GM12878 (cell line): Measurements from ENCODE around the gene GRIK3. TPM values are rescaled to one million over a fixed set of nuclear protein-coding genes. Genes with fewer than 3 reads are reported as not detected.

Experiments
- E4F1 ChIP-seq: fragments of 450-650 bp; IDR thresholded peaks from 2 replicates; pipeline ENCODE4 v1.6.1; 2018; ENCODE audit warnings: borderline replicate concordance, mild to moderate bottlenecking; ENCODE audit not compliant: partially characterized antibody
- ESRRA ChIP-seq: IDR thresholded peaks from 2 replicates; pipeline ENCODE4 v1.6.1; 2012; ENCODE audit warnings: mild to moderate bottlenecking, low read length, improper control_type of control experiment
- FOS ChIP-seq: IDR thresholded peaks from 3 replicates; pipeline ENCODE4 v1.6.1; 2011; ENCODE audit warnings: borderline replicate concordance; ENCODE audit not compliant: insufficient read length; ENCODE audit errors: extremely low read depth
- FOXM1 ChIP-seq: IDR thresholded peaks from 2 replicates; pipeline ENCODE4 v1.6.1; 2012; ENCODE audit warnings: low read depth, mild to moderate bottlenecking, inconsistent platforms, low read length, moderate library complexity
- IRF4 ChIP-seq: IDR thresholded peaks from 2 replicates; pipeline ENCODE4 v1.6.1; 2011; ENCODE audit warnings: low read depth, low read length
- RAD51 ChIP-seq: fragments of 450-650 bp; IDR thresholded peaks from 2 replicates; pipeline ENCODE4 v1.6.1; 2016; ENCODE audit warnings: moderate library complexity, mild to moderate bottlenecking, inconsistent platforms
- SIN3A ChIP-seq: IDR thresholded peaks from 2 replicates; pipeline ENCODE4 v1.6.1; 2012; ENCODE audit warnings: low read depth, low read length, improper control_type of control experiment
- SPI1 ChIP-seq: IDR thresholded peaks from 2 replicates; pipeline ENCODE4 v1.6.1; 2011; ENCODE audit warnings: low read depth, mild to moderate bottlenecking, low read length, moderate library complexity, borderline replicate concordance; ENCODE audit not compliant: insufficient read depth
- SREBF1 ChIP-seq: IDR thresholded peaks from 2 replicates; pipeline ENCODE4 v1.6.1; 2012; ENCODE audit warnings: mild to moderate bottlenecking, low read length
- ZBED1 ChIP-seq: IDR thresholded peaks from 2 replicates; pipeline ENCODE4 v1.6.1; 2016; ENCODE audit warnings: borderline replicate concordance
- ZZZ3 ChIP-seq: IDR thresholded peaks from 2 replicates; pipeline ENCODE4 v1.6.1; 2011; ENCODE audit warnings: low read depth; ENCODE audit not compliant: control insufficient read depth, insufficient read length
- polyA plus RNA-seq, 11 experiments: library from polyadenylated mRNA; depleted of rRNA in 4 of 11; unstranded in 6 of 11; stranded (reverse) in 5 of 11; fragments of >200 nt; fragmentation: Nextera tagmentation in 4 of 11; fragmentation: Illumina TruSeq in 1 of 11; extraction: Ambion mirVana in 4 of 11; extraction: Trizol in 1 of 11; gene quantifications; 1 replicate in 1 of 11; 2 replicates in 10 of 11; pipeline versions ENCODE4 v1.2.1 to v1.2.3, GENCODE V29; 2011 to 2016; ENCODE audit warnings: inconsistent platforms in 2 of 11, missing spikeins in 2 of 11, low read depth in 1 of 11
- total RNA-seq, 4 experiments: library from RNA; depleted of rRNA in 3 of 4; stranded (reverse); fragments of >200 nt in 3 of 4; fragmentation: Illumina TruSeq in 1 of 4; extraction: Trizol in 1 of 4; gene quantifications; 2 replicates each; pipeline versions ENCODE4 v1.2.1 to v1.2.3, GENCODE V29; 2013 to 2021
- TF ChIP-seq, protein P1 (sequence below): fragments of 450-650 bp; IDR thresholded peaks from 2 replicates; pipeline ENCODE4 v1.6.1; 2018; ENCODE audit warnings: mild to moderate bottlenecking, low read depth, moderate library complexity; ENCODE audit not compliant: partially characterized antibody
- TF ChIP-seq, protein P2 (sequence below): fragments of 450-650 bp; IDR thresholded peaks from 2 replicates; pipeline ENCODE4 v1.6.1; 2014; ENCODE audit warnings: mild to moderate bottlenecking

Gene GRIK3
- total and polyA plus RNA-seq, 10 of the 15 experiments (the other 5 are each of a cell fraction or from before 2014, with no cell fraction given), result not detected

GRCh38 chr1:36786425-36786824, 247.9 kb downstream of the GRIK3 start (continued):
- TF ChIP-seq, protein P1, sequence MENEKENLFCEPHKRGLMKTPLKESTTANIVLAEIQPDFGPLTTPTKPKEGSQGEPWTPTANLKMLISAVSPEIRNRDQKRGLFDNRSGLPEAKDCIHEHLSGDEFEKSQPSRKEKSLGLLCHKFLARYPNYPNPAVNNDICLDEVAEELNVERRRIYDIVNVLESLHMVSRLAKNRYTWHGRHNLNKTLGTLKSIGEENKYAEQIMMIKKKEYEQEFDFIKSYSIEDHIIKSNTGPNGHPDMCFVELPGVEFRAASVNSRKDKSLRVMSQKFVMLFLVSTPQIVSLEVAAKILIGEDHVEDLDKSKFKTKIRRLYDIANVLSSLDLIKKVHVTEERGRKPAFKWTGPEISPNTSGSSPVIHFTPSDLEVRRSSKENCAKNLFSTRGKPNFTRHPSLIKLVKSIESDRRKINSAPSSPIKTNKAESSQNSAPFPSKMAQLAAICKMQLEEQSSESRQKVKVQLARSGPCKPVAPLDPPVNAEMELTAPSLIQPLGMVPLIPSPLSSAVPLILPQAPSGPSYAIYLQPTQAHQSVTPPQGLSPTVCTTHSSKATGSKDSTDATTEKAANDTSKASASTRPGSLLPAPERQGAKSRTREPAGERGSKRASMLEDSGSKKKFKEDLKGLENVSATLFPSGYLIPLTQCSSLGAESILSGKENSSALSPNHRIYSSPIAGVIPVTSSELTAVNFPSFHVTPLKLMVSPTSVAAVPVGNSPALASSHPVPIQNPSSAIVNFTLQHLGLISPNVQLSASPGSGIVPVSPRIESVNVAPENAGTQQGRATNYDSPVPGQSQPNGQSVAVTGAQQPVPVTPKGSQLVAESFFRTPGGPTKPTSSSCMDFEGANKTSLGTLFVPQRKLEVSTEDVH, result no peak
- TF ChIP-seq FOXM1, result no peak
- TF ChIP-seq IRF4, result no peak
- TF ChIP-seq FOS, result no peak
- no peak for TF ChIP-seq SIN3A
- TF ChIP-seq SPI1, result no peak
- no peak for TF ChIP-seq RAD51
- TF ChIP-seq E4F1, result no peak
- TF ChIP-seq ZZZ3, result no peak
- TF ChIP-seq, protein P2, sequence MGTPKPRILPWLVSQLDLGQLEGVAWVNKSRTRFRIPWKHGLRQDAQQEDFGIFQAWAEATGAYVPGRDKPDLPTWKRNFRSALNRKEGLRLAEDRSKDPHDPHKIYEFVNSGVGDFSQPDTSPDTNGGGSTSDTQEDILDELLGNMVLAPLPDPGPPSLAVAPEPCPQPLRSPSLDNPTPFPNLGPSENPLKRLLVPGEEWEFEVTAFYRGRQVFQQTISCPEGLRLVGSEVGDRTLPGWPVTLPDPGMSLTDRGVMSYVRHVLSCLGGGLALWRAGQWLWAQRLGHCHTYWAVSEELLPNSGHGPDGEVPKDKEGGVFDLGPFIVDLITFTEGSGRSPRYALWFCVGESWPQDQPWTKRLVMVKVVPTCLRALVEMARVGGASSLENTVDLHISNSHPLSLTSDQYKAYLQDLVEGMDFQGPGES, result no peak
- no peak for TF ChIP-seq ESRRA
- no peak for TF ChIP-seq SREBF1
- TF ChIP-seq ZBED1, result no peak
